Ureter (tissue), 1 donor: ENCODE measurements around the gene RCC2. TPM values are rescaled to one million over a fixed set of nuclear protein-coding genes. Genes with fewer than 3 reads are reported as not detected.
"Not testable (repeated sequence)": the region's sequence is repeated elsewhere in the genome, so short reads cannot be mapped to it uniquely, and the experiment has no call there.

ENCODE experiments used
- DNase-seq: peaks from one replicate; pipeline ENCODE4 v3.0.0-alpha.2; 2020; ENCODE audit warnings: low spot score
- total RNA-seq: library from RNA; stranded (reverse); gene quantifications from one replicate; pipeline ENCODE4 v1.2.4, GENCODE V29; 2023
- donor health status: DM: yes; HTN: yes; CAD: no.

The RCC2 gene
- total RNA-seq = 85.2 TPM

- peak; percentile 62 for DNase-seq
These were observed at the start of gene RCC2 for GRCh38 chr1:17439250-17440073. TSS of gene RCC2 (minus strand) at chr1:17439677. CDS start at chr1:17438514, 1,163 bp downstream.

- DNase-seq = no peak
These were observed 46.8 kb upstream of the RCC2 start for GRCh38 chr1:17486242-17486641.

DNA sequence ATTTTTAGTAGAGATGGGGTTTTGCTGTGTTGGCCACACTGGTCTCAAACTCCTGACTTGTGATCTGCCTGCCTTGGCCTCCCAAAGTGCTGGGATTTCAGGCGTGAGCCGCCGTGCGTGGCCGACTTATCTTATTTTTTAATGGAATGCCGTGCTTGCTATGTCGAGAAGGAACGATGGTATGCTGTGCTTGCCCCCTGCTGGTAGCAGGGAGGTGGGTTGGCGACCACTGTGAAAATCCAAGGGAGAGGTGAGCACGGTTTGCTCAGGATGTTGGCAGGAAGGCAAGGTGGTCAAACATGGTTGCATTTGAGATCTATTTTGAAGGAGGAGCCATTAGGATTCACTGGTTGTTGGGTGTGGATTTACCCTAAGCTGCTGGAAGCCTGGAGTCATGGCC lies 45.8 kb upstream of the RCC2 start:
- no peak for DNase-seq

DNA sequence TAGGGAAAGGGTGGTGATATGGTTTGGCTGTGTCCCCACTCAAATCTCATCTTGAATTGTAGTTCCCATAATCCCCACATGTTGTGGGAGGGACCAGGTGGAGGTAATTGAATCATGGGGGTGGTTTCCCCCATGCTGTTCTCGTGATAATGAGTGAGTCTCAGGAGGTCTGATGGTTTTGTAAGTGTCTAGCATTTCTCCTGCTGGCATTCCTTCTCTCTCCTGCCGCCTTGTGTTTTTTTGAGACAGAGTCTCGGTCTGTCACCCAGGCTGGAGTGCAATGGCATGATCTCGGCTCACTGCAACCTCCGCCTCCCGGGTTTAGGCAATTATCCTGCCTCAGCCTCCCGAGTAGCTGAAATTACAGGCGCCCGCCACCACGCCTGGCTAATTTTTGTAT lies 42.5 kb upstream of the RCC2 start:
- not testable (repeated sequence) for DNase-seq

DNA sequence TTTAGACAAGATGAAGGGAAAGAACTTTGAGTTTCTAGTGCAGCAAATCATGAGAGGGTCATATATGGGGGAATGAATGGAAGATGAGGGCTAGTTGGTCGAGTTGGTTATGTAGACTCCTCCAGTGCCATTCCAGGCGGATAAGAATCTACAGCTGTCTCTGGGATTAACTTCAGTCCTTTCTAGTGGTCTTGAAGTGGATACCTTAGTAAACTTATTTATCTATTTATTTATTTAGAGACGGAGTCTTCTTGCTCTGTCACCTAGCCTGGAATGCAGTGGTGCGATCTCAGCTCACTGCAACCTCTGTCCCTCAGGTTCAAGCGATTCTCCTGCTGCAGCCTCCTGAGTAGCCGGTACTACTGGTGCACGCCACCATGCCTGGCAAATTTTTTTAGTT lies 41.4 kb upstream of the RCC2 start:
- no peak for DNase-seq

- peak; percentile 66 for DNase-seq
These were observed 36.3 kb upstream of the RCC2 start for GRCh38 chr1:17475752-17476151.

GRCh38 chr1:17474836-17475555 lies 35.5 kb upstream of the RCC2 start:
- not testable (repeated sequence) for DNase-seq

DNA sequence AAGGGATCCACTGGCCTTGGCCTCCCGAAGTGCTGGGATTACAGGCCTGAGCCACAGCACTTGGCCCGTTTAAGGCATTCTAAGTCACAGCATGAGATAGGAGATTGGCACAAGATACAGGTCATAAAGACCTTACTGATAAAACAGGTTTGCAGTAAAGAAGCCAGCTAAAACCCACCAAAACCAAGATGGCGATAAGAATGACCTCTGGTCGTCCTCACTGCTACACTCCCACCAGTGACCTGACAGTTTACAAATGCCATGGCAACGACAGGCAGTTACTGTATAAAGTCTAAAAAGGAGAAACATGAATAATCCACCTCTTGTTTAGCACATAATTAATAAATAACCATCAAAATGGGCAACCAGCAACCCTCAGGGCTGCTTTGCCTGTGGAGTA lies 33.3 kb upstream of the RCC2 start:
- DNase-seq = no peak

GRCh38 chr1:17471393-17471792 lies 31.9 kb upstream of the RCC2 start:
- DNase-seq = no peak

GRCh38 chr1:17470021-17470799 lies 30.7 kb upstream of the RCC2 start:
- DNase-seq = no peak

DNA sequence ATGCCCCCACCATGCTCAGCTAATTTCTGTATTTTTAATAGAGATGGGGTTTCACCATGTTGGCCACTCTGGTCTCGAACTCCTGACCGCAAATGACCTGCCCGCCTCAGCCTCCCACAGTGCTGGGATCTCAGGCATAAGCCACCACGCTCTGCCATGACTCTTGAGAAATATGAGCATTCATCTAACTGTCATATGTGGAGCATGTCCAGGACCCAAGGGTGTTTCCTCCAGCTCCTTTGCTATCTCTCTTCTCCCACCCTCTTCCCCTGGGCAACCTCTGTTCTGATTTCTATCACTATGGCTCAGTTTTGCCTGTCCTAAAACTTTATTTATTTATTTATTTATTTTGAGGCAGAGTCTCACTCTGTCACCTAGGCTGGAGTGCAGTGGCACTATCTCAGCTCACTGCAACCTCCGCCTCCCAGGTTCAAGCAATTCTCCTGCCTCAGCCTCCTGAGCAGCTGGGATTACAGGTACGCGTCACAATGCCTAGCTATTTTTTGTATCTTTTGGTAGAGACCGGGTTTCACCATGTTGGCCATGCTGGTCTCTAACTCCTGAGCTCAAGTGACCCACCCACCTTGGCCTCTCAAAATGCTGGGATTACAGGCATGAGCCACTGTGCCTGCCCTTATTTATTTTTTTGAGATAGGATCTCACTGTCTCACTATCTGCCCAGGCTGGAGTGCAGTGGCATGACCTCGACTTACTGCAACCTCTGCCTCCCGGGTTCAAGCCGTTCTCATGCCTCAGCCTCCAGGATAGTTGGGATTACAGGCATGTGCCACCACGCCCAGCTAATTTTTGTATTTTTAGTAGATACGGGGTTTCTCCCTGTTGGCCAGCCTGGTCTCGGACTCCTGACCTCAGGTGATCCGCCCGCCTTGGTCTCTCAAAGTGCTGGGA lies 29.1 kb upstream of the RCC2 start:
- DNase-seq = not testable (repeated sequence)

GRCh38 chr1:17466359-17466758 lies 26.9 kb upstream of the RCC2 start:
- DNase-seq = no peak

GRCh38 chr1:17465228-17465627 lies 25.8 kb upstream of the RCC2 start:
- DNase-seq = no peak

- DNase-seq = no peak
These were observed 24.5 kb upstream of the RCC2 start for GRCh38 chr1:17463991-17464390.

- no peak for DNase-seq
These were observed 23.2 kb upstream of the RCC2 start for GRCh38 chr1:17462669-17463068.

DNA sequence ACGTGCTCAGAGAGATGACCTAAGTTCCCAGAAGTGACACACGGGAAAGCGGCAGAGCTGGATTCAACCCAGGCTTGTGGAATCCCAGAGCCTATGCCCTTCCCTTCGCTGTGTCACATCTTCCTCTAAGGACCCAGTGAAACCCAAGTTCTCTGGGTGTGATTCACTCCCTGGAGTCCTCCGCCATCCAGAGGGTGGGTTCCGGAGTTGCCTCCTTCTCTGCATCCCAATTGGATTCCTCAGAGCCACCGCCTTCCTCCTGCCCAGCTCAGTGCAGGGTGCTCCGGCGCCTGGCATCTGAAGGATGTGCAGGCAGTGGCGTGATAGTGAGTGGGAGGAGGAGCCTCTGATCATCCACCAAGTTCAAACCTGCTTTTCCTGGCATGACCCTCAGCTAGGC lies 20.7 kb upstream of the RCC2 start:
- DNase-seq = no peak

- no peak for DNase-seq
These were observed 19.3 kb upstream of the RCC2 start for GRCh38 chr1:17458794-17459193.

GRCh38 chr1:17452686-17453085 lies 13.2 kb upstream of the RCC2 start:
- DNase-seq = no peak

DNA sequence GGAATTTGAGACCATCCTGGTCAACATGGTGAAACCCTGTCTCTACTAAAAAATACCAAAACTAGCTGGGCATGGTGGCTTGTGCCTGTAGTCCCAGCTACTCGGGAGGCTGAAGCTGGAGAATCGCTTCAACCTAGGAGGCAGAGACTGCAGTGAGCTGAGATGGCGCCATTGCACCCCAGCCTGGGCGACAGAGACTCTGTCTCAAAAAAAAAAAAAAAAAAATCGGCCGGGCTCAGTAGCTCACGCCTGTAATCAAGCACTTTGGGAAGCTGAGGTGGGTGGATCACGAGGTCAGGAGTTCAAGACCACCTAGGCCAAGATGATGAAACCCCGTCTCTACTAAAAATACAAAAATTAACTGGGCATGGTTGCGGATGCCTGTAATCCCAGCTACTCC lies 12.7 kb upstream of the RCC2 start:
- DNase-seq = not testable (repeated sequence)

DNA sequence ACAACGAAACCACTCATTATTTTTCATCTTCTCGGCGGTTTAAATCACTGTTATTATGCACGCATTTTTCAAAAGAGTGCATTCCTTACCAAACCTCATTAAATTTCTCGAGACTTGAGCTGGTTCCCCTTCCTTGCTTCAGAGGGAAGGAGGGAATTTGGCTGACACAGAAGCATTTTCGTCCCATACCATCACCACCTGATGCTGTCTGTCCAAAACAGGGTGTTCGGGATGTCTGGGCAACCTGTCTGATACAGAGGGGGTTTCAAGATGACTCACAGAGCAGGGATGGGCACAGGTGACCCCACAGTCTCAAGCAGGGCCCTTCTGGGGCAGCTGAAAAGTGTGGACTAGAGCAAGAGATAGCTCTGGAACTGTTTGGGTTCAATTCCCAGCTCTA lies 12.3 kb upstream of the RCC2 start:
- DNase-seq = no peak

DNA sequence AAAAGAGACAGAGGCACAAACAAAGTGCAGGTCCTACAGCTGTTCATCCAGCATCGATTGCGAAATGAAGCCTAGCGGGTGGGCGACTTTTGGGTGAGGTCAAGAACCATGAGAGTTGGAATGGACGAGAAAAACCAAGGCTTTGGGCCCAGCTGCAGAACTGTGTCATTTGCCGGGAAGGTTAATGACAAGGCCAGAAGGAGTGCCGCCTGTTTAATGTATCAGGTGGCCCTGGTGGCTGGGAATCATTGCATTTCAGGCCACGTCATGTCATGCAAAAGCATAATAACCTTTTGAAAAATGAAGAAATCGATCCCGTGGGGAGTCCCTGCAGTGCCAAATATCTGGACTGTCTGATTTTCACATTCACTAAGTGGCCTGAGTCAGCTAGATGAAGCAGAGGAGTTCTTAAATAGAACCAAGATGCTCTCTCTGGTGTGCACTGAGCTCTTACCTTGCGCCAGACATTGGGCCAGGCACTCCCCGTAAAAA lies 8.1 kb upstream of the RCC2 start:
- no peak for DNase-seq
